ENCODE results near the gene IFNAR1. TPM values are rescaled to one million over a fixed set of nuclear protein-coding genes. Genes with fewer than 3 reads are reported as not detected.
"Not testable (repeated sequence)": the region's sequence is repeated elsewhere in the genome, so short reads cannot be mapped to it uniquely, and the experiment has no call there.

Gene IFNAR1
- total and polyA plus RNA-seq, 7 donors, result 10.4 to 31.6 (median 17.5) TPM

GRCh38 chr21:33380483-33380998, 55.8 kb downstream of the IFNAR1 start:
- H3K27ac ChIP-seq, result peak overlapping the region; percentile 74
- DNase-seq (peak; percentile 91 to 93), ATAC-seq (peak; percentile 98 to 99 (median 98))
- H3K36me3 ChIP-seq (ENCODE audit: insufficient read depth in 1 of 2, low read depth in 1 of 2), result no peaks in the 10 kb centered on the region
- no peaks in the 10 kb centered on the region for H3K9me3 ChIP-seq
- WGBS, 3 donors, result 14 to 17% (median 16%) methylated on average over 11 of the region's 11 CpGs
- H3K27me3 ChIP-seq (ENCODE audit: insufficient read depth in 3 of 3, low read length in 2 of 3), result peaks cover 0 to 3% (median 0%) of the 10 kb centered on the region in 3 donors
- TF ChIP-seq, protein P1, sequence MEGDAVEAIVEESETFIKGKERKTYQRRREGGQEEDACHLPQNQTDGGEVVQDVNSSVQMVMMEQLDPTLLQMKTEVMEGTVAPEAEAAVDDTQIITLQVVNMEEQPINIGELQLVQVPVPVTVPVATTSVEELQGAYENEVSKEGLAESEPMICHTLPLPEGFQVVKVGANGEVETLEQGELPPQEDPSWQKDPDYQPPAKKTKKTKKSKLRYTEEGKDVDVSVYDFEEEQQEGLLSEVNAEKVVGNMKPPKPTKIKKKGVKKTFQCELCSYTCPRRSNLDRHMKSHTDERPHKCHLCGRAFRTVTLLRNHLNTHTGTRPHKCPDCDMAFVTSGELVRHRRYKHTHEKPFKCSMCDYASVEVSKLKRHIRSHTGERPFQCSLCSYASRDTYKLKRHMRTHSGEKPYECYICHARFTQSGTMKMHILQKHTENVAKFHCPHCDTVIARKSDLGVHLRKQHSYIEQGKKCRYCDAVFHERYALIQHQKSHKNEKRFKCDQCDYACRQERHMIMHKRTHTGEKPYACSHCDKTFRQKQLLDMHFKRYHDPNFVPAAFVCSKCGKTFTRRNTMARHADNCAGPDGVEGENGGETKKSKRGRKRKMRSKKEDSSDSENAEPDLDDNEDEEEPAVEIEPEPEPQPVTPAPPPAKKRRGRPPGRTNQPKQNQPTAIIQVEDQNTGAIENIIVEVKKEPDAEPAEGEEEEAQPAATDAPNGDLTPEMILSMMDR (IDR thresholded peaks at IDR 0.05), result no peak
- no peak overlapping the region for H3K4me3 ChIP-seq
- intact Hi-C loops (cut with DNase I), result no loop called here
- H3K4me1 ChIP-seq, result peaks cover 22% of the 10 kb centered on the region

DNA sequence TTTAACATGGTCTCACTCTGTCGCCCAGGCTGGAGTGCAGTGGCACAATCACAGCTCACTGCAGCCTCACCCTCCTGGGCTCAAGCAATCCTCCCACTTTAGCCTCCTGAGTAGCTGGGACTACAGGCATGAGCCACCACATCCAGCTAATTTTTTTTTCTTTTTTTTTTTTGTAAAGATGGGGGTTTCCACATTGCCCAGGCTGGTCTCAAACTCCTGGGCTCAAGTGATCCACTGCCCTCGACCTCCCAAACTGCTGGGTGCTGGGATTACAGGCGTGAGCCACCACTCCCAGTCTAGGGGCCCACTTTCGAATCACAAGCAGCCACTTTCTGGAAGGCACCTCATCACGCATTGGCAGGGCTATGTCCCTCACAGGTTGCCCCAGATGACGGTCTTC, 56.6 kb downstream of the IFNAR1 start:
- H3K9me3 ChIP-seq; DNase-seq; H3K4me3 ChIP-seq; H3K27me3 ChIP-seq (ENCODE audit: insufficient read depth in 3 of 3, low read length in 2 of 3); ATAC-seq; H3K27ac ChIP-seq; intact Hi-C loops (cut with DNase I); H3K36me3 ChIP-seq (ENCODE audit: insufficient read depth in 1 of 2, low read depth in 1 of 2): not testable (repeated sequence)
- H3K4me1 ChIP-seq, result peaks cover 22% of the 10 kb centered on the region
- whole genome bisulfite sequencing, 3 donors, result 96 to 97% (median 97%) methylated on average over 6 of the region's 6 CpGs

DNA sequence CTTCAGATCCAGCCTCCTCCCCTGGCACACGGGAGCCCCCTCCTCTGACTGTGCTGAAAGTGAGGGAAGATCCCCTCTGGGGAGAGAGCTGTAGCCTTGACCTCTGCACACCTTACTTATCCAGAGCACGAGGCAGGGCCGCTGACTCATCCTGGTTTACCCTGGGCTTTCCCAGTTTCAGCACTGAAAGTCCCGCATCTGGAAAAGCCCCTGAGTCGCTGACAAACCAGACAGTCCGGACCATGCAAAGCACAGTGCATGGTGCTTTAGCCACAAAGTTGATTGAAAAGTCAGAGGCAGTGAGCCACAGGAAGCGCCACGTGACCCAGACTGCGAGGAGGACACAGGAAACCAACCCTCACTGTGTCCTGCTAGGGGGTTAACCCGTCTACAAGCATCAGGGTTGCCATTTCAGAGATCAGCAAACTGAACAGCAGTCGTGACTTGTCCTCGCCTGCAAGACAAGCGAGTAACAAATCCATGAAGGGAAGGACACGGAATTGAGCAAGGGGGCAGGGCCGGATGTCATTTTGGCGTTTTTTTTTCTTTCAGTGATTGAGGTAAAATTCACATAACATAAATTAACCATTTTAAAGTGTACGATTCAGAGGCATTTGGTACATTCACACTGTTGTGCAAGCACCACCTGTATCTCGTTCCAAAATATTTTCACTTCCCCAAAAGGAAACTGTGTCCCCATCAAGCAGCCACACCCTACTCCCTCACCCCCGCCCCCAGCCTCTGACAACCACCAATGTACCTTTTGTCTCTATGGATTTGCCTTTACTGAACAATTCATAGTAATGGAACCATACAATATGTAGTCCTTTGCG, 58.5 kb downstream of the IFNAR1 start:
- DNase-seq (peak; percentile 63 to 65), ATAC-seq (peak; percentile 19 to 42 (median 26))
- H3K4me1 ChIP-seq, result peaks cover 22% of the 10 kb centered on the region
- H3K36me3 ChIP-seq (ENCODE audit: insufficient read depth in 1 of 2, low read depth in 1 of 2), result no peaks in the 10 kb centered on the region
- H3K9me3 ChIP-seq, result no peaks in the 10 kb centered on the region
- no peaks in the 10 kb centered on the region for H3K27me3 ChIP-seq (ENCODE audit: insufficient read depth in 3 of 3, low read length in 2 of 3)
- 22 to 46% (median 24%) methylated on average over 20 of the region's 20 CpGs for whole genome bisulfite sequencing, 3 donors
- peak overlapping the region; percentile 30 for H3K27ac ChIP-seq
- H3K4me3 ChIP-seq, result peak overlapping the region; percentile 44
- intact Hi-C loops (cut with DNase I), result no loop called here
- TF ChIP-seq, protein P1 (IDR thresholded peaks at IDR 0.05), result no peak

GRCh38 chr21:33384841-33385331, 60.1 kb downstream of the IFNAR1 start:
- Histone ChIP-seq H3K9me3 (no peaks in the 10 kb centered on the region), H3K27me3 (ENCODE audit: insufficient read depth in 3 of 3, low read length in 2 of 3) (no peaks in the 10 kb centered on the region), H3K36me3 (ENCODE audit: insufficient read depth in 1 of 2, low read depth in 1 of 2) (no peaks in the 10 kb centered on the region), H3K27ac (no peak overlapping the region), H3K4me1 (peaks cover 14% of the 10 kb centered on the region), H3K4me3 (no peak overlapping the region)
- no peak for DNase-seq
- TF ChIP-seq, protein P1 (IDR thresholded peaks at IDR 0.05), result no peak
- intact Hi-C loops (cut with DNase I), result no loop called here
- WGBS, 3 donors, result 83 to 86% (median 84%) methylated on average over 17 of the region's 17 CpGs
- ATAC-seq, result no peak

GRCh38 chr21:33386222-33386784, 61.5 kb downstream of the IFNAR1 start:
- no peak overlapping the region for H3K27ac ChIP-seq
- intact Hi-C loops (cut with DNase I), result no loop called here
- no peaks in the 10 kb centered on the region for H3K36me3 ChIP-seq (ENCODE audit: insufficient read depth in 1 of 2, low read depth in 1 of 2)
- ATAC-seq, result no peak
- no peak overlapping the region for H3K4me3 ChIP-seq
- H3K27me3 ChIP-seq (ENCODE audit: insufficient read depth in 3 of 3, low read length in 2 of 3), result no peaks in the 10 kb centered on the region
- H3K9me3 ChIP-seq, result no peaks in the 10 kb centered on the region
- H3K4me1 ChIP-seq, result peaks cover 8% of the 10 kb centered on the region
- TF ChIP-seq, protein P1 (IDR thresholded peaks at IDR 0.05), result no peak
- 78 to 82% (median 79%) methylated on average over 6 of the region's 6 CpGs for WGBS, 3 donors
- DNase-seq, result no peak
